Sigmoid colon (tissue), 7 donors: ENCODE measurements around the gene SDCCAG8. TPM values are rescaled to one million over a fixed set of nuclear protein-coding genes. Genes with fewer than 3 reads are reported as not detected.

ENCODE experiments used
- DNase-seq: peaks from one replicate; pipeline ENCODE4 v3.0.0-alpha.2; 2019
- H3K27ac ChIP-seq, 4 donors: fragments of 200-600 bp; sonication (generic); one replicate each; pipeline ENCODE4 v1.5.1; 2016 to 2019; ENCODE audit warnings: mild to moderate bottlenecking in 1 of 4
- H3K27me3 ChIP-seq, 3 donors: fragments of 200-600 bp; sonication (generic); one replicate each; pipeline ENCODE4 v1.5.1; 2019; ENCODE audit warnings: mild to moderate bottlenecking in 1 of 3
- H3K36me3 ChIP-seq, 4 donors: fragments of 200-600 bp; sonication (generic); one replicate each; pipeline ENCODE4 v1.5.1; 2016 to 2019
- H3K4me1 ChIP-seq, 4 donors: fragments of 200-600 bp; sonication (generic); one replicate each; pipeline ENCODE4 v1.5.1; 2017 to 2019
- H3K4me3 ChIP-seq, 4 donors: fragments of 200-600 bp; sonication (generic); one replicate each; pipeline ENCODE4 v1.5.1; 2017 to 2019; ENCODE audit warnings: mild to moderate bottlenecking in 2 of 4, moderate library complexity in 1 of 4
- H3K9me3 ChIP-seq, 4 donors: fragments of 200-600 bp in 3 of 4; sonication (generic) in 3 of 4; one replicate each; pipeline versions ENCODE4 v1.5.1 to v1.6.1; 2013 to 2019
- EP300 ChIP-seq, 4 donors: sonication (generic); formaldehyde crosslinking; IDR thresholded peaks; one replicate each; pipeline ENCODE4 v1.6.1; 2017; ENCODE audit warnings: antibody characterized with exemption in 4 of 4
- POLR2A ChIP-seq, 2 donors: fragments of 450-650 bp; IDR thresholded peaks; one replicate each; pipeline ENCODE4 v1.6.1; 2016; ENCODE audit warnings: antibody characterized with exemption in 2 of 2, mild to moderate bottlenecking in 2 of 2, moderate library complexity in 2 of 2
- POLR2AphosphoS5 ChIP-seq, 4 donors: sonication (generic); formaldehyde crosslinking; IDR thresholded peaks; one replicate each; pipeline ENCODE4 v1.6.1; 2017; ENCODE audit warnings: antibody characterized with exemption in 4 of 4
- WGBS, 2 donors: extraction: QIAGEN DNeasy Blood & Tissue Kit; methylation state at CpG; one replicate each; pipeline ENCODE4 v1.1.7; 2013; 5-methylcytosine and 5-hydroxymethylcytosine counted together
- intact Hi-C: fragments of 100-400 bp; cut with DNase I; formaldehyde crosslinking; loops from one replicate; pipeline ENCODE4 v1.15.1; 2023
- polyA plus RNA-seq, 3 donors: library from polyadenylated mRNA; stranded (reverse); fragments of 200-250 nt; gene quantifications; one replicate each; pipeline ENCODE4 v1.2.3, GENCODE V29; 2013
- total RNA-seq, 4 donors: library from RNA; depleted of rRNA; stranded (reverse); fragments of >200 nt; gene quantifications; one replicate each; pipeline ENCODE4 v1.1.0, GENCODE V29; 2016
- TF ChIP-seq, protein P1 (sequence below), 4 experiments: fragments of 450-650 bp in 3 of 4; fragments of 200-600 bp in 1 of 4; IDR thresholded peaks; one replicate each; pipeline ENCODE4 v1.5.1; 2016 to 2019; ENCODE audit warnings: antibody characterized with exemption in 4 of 4, mild to moderate bottlenecking in 3 of 4, moderate library complexity in 2 of 4
- donor health status: healthy with polysubstance abuse.
- donor health status: Bipolar disorder and iron deficiency.
- donor health status: healthy.

SDCCAG8 gene
- total and polyA plus RNA-seq, 7 donors, result 15.6 to 49.7 (median 30.3) TPM

DNA sequence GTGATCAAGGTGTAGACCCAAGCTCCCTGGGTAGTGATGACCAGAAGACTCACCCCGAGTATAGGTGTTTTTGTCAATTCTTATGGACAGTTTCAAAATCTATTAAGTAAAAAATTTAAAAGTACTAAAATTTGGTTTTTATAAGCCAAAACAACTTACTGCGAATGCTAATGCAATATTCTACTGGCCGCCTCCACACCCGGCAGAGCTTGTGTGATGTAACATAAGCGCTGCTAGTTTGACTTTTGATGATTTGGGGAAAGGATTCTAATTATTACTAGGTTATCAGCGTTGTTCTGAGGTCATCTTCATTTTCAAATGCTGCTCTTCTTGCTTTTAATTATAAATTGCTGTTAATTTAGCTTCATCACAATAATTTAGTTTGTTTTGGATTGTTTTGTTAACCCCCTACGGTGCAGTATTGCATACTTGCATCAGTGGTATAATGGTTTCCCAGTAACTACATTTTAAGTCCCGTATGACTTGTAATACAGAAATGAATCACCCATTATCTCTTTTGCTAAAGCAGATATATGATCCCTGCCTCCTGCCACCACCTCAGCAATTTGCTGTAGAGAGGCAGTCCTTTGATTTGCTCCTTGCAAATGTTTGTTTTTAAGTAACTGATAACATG lies 178.0 kb downstream of the SDCCAG8 start:
- Histone ChIP-seq H3K27me3 (no peaks in the 10 kb centered on the region), H3K9me3 (no peaks in the 10 kb centered on the region), H3K4me3 (no peak overlapping the region), H3K4me1 (peaks cover 0 to 4% (median 2%) of the 10 kb centered on the region in 4 donors), H3K36me3 (peaks cover 0 to 4% (median 0%) of the 10 kb centered on the region in 4 donors), H3K27ac (no peak overlapping the region)
- TF ChIP-seq, protein P1, sequence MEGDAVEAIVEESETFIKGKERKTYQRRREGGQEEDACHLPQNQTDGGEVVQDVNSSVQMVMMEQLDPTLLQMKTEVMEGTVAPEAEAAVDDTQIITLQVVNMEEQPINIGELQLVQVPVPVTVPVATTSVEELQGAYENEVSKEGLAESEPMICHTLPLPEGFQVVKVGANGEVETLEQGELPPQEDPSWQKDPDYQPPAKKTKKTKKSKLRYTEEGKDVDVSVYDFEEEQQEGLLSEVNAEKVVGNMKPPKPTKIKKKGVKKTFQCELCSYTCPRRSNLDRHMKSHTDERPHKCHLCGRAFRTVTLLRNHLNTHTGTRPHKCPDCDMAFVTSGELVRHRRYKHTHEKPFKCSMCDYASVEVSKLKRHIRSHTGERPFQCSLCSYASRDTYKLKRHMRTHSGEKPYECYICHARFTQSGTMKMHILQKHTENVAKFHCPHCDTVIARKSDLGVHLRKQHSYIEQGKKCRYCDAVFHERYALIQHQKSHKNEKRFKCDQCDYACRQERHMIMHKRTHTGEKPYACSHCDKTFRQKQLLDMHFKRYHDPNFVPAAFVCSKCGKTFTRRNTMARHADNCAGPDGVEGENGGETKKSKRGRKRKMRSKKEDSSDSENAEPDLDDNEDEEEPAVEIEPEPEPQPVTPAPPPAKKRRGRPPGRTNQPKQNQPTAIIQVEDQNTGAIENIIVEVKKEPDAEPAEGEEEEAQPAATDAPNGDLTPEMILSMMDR (IDR thresholded peaks at IDR 0.05), result no peak
- no peak for TF ChIP-seq POLR2A (IDR thresholded peaks at IDR 0.05)
- no peak for TF ChIP-seq EP300 (IDR thresholded peaks at IDR 0.05)
- no peak for TF ChIP-seq POLR2AphosphoS5 (IDR thresholded peaks at IDR 0.05)
- no peak for DNase-seq
- intact Hi-C loops, result no loop called here
- WGBS, 2 donors, result 92 to 93% methylated on average over 8 of the region's 8 CpGs

DNA sequence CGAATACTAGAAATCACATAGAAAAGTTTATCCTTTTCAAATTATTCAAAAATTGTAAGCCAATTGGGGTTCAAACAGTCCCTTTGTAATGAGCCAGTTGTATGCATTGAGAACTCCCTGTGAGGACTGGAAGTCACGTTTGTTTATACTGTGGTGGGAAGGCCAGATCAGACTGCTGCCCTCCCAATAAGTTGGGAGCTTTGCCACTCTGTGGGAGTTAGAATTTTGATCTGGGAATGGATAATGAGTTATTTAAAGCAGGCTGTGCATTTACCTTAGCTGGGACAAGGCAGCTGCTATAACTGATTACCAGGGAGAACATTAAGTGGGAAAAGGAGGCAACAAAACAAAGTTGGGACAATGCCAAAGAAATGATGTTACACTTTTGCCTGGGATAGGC lies 178.8 kb downstream of the SDCCAG8 start:
- WGBS, 2 donors, result 83 to 87% methylated on average over 2 of the region's 2 CpGs
- TF ChIP-seq POLR2AphosphoS5 (IDR thresholded peaks at IDR 0.05) (no peak), EP300 (IDR thresholded peaks at IDR 0.05) (no peak), POLR2A (IDR thresholded peaks at IDR 0.05) (no peak)
- TF ChIP-seq, protein P1 (IDR thresholded peaks at IDR 0.05), result no peak
- Histone ChIP-seq H3K9me3 (no peaks in the 10 kb centered on the region), H3K27ac (no peak overlapping the region), H3K27me3 (no peaks in the 10 kb centered on the region), H3K4me3 (no peak overlapping the region), H3K36me3 (peaks cover 0 to 4% (median 0%) of the 10 kb centered on the region in 4 donors), H3K4me1 (peaks cover 0 to 8% (median 4%) of the 10 kb centered on the region in 4 donors)
- DNase-seq, result no peak
- intact Hi-C loops, result no loop called here

DNA sequence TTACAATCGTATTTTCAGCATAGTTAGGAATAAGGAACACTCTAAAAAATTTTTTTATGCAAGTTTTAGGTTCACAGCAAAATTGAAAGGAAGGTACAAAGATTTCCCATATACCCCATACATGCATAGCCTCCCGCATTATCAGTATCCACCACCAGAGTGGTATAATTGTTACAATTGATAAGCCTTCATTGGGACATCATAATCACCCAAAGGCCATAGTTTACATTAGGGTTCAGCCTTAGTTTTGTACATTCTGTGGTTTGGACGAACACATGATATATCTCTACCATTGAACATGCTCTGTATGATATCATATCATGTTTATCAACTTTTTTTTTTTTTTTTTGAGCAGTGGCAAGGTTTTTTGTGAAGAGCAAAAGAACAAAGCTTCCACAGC lies 180.0 kb downstream of the SDCCAG8 start:
- Histone ChIP-seq H3K27me3 (no peaks in the 10 kb centered on the region), H3K4me3 (no peak overlapping the region), H3K36me3 (peaks cover 0 to 4% (median 0%) of the 10 kb centered on the region in 4 donors), H3K27ac (no peak overlapping the region), H3K9me3 (no peaks in the 10 kb centered on the region), H3K4me1 (peaks cover 0 to 8% (median 4%) of the 10 kb centered on the region in 4 donors)
- WGBS, 2 donors, result 96% methylated on average over 3 of the region's 3 CpGs
- intact Hi-C loops, result no loop called here
- DNase-seq, result no peak
- TF ChIP-seq POLR2AphosphoS5 (IDR thresholded peaks at IDR 0.05) (no peak), EP300 (IDR thresholded peaks at IDR 0.05) (no peak), POLR2A (IDR thresholded peaks at IDR 0.05) (no peak)
- TF ChIP-seq, protein P1 (IDR thresholded peaks at IDR 0.05), result no peak

DNA sequence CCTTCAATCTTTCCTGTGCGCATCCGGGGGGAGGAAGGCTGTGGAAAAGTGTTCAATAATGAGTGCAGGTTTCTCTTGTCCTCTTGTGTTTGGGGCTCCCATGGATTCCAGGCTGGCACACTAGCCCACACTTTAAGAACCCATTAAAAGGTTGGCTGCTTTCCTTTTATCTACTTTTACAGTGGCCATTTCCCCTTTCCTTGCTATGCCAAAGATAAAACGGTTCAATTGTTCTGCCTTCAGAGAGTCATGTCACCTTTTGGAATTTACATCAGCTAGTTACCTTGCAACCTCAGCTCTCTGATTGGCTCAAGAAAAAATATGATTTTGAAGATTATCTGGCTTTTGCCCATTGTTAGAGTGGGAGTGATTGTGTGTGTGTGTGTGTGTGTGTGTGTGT lies 182.3 kb downstream of the SDCCAG8 start:
- Histone ChIP-seq H3K9me3 (no peaks in the 10 kb centered on the region), H3K4me3 (no peak overlapping the region), H3K4me1 (peaks cover 0 to 8% (median 4%) of the 10 kb centered on the region in 4 donors), H3K36me3 (no peaks in the 10 kb centered on the region), H3K27ac (no peak overlapping the region), H3K27me3 (no peaks in the 10 kb centered on the region)
- TF ChIP-seq, protein P1 (IDR thresholded peaks at IDR 0.05), result no peak
- no peak for TF ChIP-seq POLR2A (IDR thresholded peaks at IDR 0.05)
- no peak for TF ChIP-seq POLR2AphosphoS5 (IDR thresholded peaks at IDR 0.05)
- TF ChIP-seq EP300 (IDR thresholded peaks at IDR 0.05), result no peak
- WGBS, 2 donors, result 73 to 80% methylated on average over 3 of the region's 3 CpGs
- intact Hi-C loops, result no loop called here
- no peak for DNase-seq

DNA sequence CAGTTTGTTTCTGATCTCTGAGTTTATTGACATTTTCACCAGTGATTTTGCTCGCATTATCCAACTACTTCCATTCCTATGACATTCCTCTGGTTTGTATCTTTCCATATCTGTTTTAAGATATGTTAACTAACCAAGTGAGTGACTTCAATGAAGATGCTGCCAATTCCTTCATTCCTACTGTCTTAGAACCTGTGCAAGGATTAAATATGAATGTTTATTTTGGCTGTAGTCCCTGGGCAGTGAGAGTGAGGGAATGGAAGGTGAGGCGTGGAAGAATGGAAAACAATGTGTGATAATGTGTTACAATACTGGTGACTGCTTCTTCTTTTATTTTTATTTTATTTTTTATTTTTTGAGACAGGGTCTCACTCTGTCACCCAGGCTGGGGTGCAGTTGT lies 183.0 kb downstream of the SDCCAG8 start:
- intact Hi-C loops, result no loop called here
- 70 to 85% methylated on average over 2 of the region's 2 CpGs for WGBS, 2 donors

More for the DNA sequence above, 183.0 kb downstream of the SDCCAG8 start:
- no peak for TF ChIP-seq POLR2A (IDR thresholded peaks at IDR 0.05)
- TF ChIP-seq EP300 (IDR thresholded peaks at IDR 0.05), result no peak
- no peak for TF ChIP-seq POLR2AphosphoS5 (IDR thresholded peaks at IDR 0.05)
- TF ChIP-seq, protein P1 (IDR thresholded peaks at IDR 0.05), result no peak
- Histone ChIP-seq H3K27me3 (no peaks in the 10 kb centered on the region), H3K4me1 (peaks cover 0 to 8% (median 4%) of the 10 kb centered on the region in 4 donors), H3K9me3 (no peaks in the 10 kb centered on the region), H3K4me3 (no peak overlapping the region), H3K36me3 (no peaks in the 10 kb centered on the region), H3K27ac (no peak overlapping the region)
- DNase-seq, result no peak
